Measurements from ENCODE around the gene CYP2W1. TPM values are rescaled to one million over a fixed set of nuclear protein-coding genes. Genes with fewer than 3 reads are reported as not detected.

The CYP2W1 gene
- total and polyA plus RNA-seq, 10 donors: 0.05 to 1.2 (median 0.39) TPM; not detected in 2

DNA sequence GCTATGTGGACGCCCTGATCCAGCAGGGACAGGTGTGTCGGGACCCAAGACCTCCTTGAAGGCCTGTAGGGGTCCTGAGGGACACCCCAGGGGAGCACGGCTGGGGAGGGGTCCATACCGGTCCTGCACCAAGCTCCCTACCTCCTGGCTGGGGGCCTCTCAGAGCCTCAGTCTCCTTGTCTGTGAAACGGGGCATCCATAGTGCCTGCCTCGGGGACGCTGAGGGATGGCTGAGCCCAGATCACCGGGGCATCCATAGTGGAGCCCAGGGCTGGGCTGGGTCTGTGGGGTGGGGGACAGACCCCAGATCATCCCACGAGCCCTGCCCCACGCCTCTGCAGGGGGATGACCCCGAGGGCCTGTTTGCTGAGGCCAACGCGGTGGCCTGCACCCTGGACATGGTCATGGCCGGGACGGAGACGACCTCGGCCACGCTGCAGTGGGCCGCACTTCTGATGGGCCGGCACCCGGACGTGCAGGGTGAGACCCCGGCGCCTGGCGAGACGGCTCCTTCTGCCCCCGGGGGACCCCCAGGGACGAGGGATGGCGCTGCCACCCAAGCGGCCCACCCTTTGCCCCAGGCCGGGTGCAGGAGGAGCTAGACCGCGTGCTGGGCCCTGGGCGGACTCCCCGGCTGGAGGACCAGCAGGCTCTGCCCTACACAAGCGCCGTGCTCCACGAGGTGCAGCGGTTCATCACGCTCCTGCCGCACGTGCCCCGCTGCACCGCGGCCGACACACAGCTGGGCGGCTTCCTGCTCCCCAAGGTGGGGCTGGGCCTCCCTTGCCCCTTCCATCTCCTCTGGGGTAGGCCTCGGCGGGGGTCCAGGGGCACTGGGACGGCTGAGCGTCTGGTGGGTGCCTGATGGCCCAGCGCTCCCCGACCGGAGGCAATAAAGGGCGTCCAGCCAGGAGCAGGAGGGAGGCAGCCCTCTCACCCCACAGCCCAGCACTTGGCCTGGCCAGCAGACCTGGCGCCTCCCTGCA is 4.1 kb downstream of the CYP2W1 start:
- H3K36me3 ChIP-seq: no peaks in the 10 kb centered on the region
- peaks cover 0 to 37% (median 21%) of the 10 kb centered on the region in 6 donors for H3K4me1 ChIP-seq
- TF ChIP-seq CTCF (IDR thresholded peaks at IDR 0.05 in 8 of 11, conservative IDR thresholded peaks at IDR 0.05 in 3 of 11) (no peak), POLR2AphosphoS5 (IDR thresholded peaks at IDR 0.05) (peak in 1 of 3 donors; percentile 30)
- H3K4me3 ChIP-seq: peak overlapping the region in 1 of 8 donors; percentile 13
- 85 to 94% (median 89%) methylated on average over 14 to 56 of the region's 56 CpGs for WGBS, 5 donors
- intact Hi-C loops (cut with DNase I; ENCODE audit: low total_unique reads): no loop called here
- H3K9me3 ChIP-seq: no peaks in the 10 kb centered on the region
- peak overlapping the region in 5 of 8 donors; percentile 24 to 69 (median 57) for H3K27ac ChIP-seq
- no peak for DNase-seq
- H3K27me3 ChIP-seq (replicated peaks in 1 of 7): peaks cover 0 to 73% (median 30%) of the 10 kb centered on the region in 7 donors

- 30 to 46% (median 39%) methylated on average over 5 to 6 of the region's 6 CpGs; no CpG with 5 or more reads in 1 of the 5 donors for WGBS, 5 donors
- H3K27me3 ChIP-seq (replicated peaks in 1 of 7): peaks cover 0 to 74% (median 30%) of the 10 kb centered on the region in 7 donors
Measured at GRCh38 chr7:987909-988308, 4.9 kb downstream of the CYP2W1 start.

GRCh38 chr7:988426-988911 is 5.5 kb downstream of the CYP2W1 start:
- Histone ChIP-seq H3K27ac (no peak overlapping the region), H3K9me3 (no peaks in the 10 kb centered on the region), H3K27me3 (replicated peaks in 1 of 7) (peaks cover 0 to 68% (median 30%) of the 10 kb centered on the region in 7 donors), H3K4me1 (peaks cover 0 to 47% (median 29%) of the 10 kb centered on the region in 6 donors), H3K4me3 (no peak overlapping the region), H3K36me3 (no peaks in the 10 kb centered on the region)
- intact Hi-C loops (cut with DNase I; ENCODE audit: low total_unique reads): no loop called here
- TF ChIP-seq CTCF (IDR thresholded peaks at IDR 0.05 in 8 of 11, conservative IDR thresholded peaks at IDR 0.05 in 3 of 11) (no peak), POLR2AphosphoS5 (IDR thresholded peaks at IDR 0.05) (no peak), POLR2A (IDR thresholded peaks at IDR 0.05) (no peak)
- no peak for DNase-seq
- WGBS, 5 donors: 11 to 35% (median 15%) methylated on average over 9 to 24 of the region's 24 CpGs

More at GRCh38 chr7:987909-988308, 4.9 kb downstream of the CYP2W1 start:
- Histone ChIP-seq H3K27ac (no peak overlapping the region), H3K4me1 (peaks cover 0 to 41% (median 24%) of the 10 kb centered on the region in 6 donors), H3K4me3 (no peak overlapping the region), H3K9me3 (no peaks in the 10 kb centered on the region), H3K36me3 (no peaks in the 10 kb centered on the region)
- DNase-seq: no peak
- intact Hi-C loops (cut with DNase I; ENCODE audit: low total_unique reads): no loop called here
- TF ChIP-seq CTCF (IDR thresholded peaks at IDR 0.05 in 8 of 11, conservative IDR thresholded peaks at IDR 0.05 in 3 of 11) (no peak), POLR2AphosphoS5 (IDR thresholded peaks at IDR 0.05) (no peak), POLR2A (IDR thresholded peaks at IDR 0.05) (no peak)
